GM12875 (cell line): ENCODE results near the gene ZDHHC14.

Experiments used
- H3K4me3 ChIP-seq: one replicate; pipeline ENCODE4 v1.5.1; 2011; ENCODE audit warnings: low read depth, low read length, control low read depth
- CTCF ChIP-seq: IDR thresholded peaks from 2 replicates; pipeline ENCODE4 v1.5.1; 2011; ENCODE audit warnings: low read depth, mild to moderate bottlenecking, control low read depth, inconsistent platforms, low read length, moderate library complexity, borderline replicate concordance; ENCODE audit not compliant: insufficient read depth

The ZDHHC14 gene

DNA sequence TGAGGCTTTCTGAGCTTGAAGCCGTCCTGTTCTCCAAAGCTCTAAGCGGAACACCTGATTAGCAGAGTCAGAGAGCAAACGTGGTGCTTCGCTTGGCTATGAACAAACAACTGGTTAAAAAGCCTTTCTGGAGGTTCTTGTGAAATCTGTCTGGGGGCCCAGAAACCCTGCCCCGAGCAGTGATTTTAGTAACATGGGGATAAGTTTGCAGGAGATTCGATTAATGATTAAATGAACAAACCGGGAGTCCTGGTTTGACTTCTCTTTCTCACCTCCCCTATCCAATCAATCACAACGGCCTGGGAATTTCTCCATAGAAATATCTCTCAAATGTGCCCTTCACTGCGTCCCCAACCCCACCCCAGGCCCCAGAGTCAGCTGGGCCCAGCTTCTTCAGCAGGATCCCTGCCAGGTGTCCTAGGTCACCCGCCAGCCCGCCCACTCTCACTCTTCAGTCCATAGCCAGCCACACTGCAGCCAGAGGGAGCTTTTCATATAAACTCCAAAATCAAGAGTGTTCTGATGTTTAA, 43.6 kb downstream of the ZDHHC14 start:
- H3K4me3 ChIP-seq, result no peak overlapping the region
- no peak for TF ChIP-seq CTCF

DNA sequence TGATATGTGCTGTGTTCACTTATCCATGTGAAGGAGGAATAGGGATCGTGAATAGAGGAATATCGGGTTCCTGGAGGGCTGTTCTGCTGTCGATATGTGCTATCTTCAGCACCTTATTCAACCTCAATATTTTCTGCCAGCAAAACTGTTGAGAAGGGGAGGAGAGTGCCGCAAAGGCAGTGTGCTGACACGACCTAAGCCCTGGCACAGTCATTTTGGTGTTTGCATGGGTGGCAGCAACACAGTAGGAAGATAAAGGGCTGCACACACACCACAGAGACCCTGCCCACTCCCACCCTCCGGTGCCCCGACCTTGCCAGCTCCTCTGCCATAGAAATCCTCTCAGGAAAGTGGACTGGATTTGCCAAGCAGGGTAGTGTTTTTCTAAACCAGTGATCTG, 47.0 kb downstream of the ZDHHC14 start:
- TF ChIP-seq CTCF, result no peak
- no peak overlapping the region for H3K4me3 ChIP-seq

GRCh38 chr6:157428427-157429202, 47.6 kb downstream of the ZDHHC14 start:
- no peak for TF ChIP-seq CTCF
- no peak overlapping the region for H3K4me3 ChIP-seq

- H3K4me3 ChIP-seq, result no peak overlapping the region
- TF ChIP-seq CTCF, result no peak
These were observed 48.3 kb downstream of the ZDHHC14 start for GRCh38 chr6:157429248-157429647.

GRCh38 chr6:157430834-157431233, 49.8 kb downstream of the ZDHHC14 start:
- H3K4me3 ChIP-seq, result no peak overlapping the region
- TF ChIP-seq CTCF, result no peak

- no peak overlapping the region for H3K4me3 ChIP-seq
- no peak for TF ChIP-seq CTCF
These were observed 51.4 kb downstream of the ZDHHC14 start for GRCh38 chr6:157432231-157432891.

DNA sequence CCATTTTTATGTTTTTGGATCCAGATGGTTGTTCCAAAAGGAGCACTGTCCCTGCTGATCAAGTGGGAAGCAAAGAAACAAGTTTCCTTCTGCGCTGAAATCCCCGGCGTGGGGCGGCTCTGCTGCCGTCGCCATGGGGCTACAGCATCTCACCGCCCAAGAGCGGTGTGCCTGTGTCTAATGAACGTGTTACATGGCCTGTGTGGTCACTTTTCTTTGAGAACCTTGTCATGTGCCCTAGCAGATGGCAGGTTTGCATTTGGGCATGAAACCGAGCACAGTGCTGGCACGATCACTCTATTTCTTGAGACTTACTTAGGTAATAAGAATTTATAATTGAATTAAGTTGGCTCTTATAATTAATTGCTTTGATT, 51.9 kb downstream of the ZDHHC14 start:
- H3K4me3 ChIP-seq, result no peak overlapping the region
- no peak for TF ChIP-seq CTCF
